Measurements from ENCODE around the gene PTPRO.

PTPRO gene

GRCh38 chr12:15350643-15351042 is 28.3 kb downstream of the PTPRO start:
- DNase-seq (ENCODE audit: low spot score) = no peak

- DNase-seq (ENCODE audit: low spot score) = no peak
Measured at GRCh38 chr12:15355766-15356165, 33.5 kb downstream of the PTPRO start.

- DNase-seq (ENCODE audit: low spot score) = no peak
Measured at GRCh38 chr12:15356951-15357364, 34.6 kb downstream of the PTPRO start.

GRCh38 chr12:15364221-15365160 is 42.2 kb downstream of the PTPRO start:
- no peak for DNase-seq (ENCODE audit: low spot score)

DNA sequence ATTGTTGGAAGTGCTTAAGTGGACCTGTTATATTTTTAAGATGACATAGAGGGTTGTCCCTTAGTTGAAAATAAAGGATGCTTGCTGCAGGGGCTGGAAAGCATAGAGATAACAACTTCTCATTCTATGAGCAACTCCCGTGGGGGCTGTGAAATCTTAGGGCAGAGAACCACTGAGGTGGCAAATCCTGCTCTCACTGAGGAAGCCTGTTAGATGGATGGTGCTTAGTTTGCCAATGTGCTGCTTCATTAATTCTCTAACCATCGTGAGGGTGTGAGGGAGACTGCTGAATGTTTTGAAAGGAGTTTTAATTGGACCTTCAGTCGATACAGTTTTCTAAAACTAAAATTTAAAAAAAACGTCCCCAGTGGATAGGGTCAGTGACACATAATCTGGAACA is 46.5 kb downstream of the PTPRO start:
- no peak for DNase-seq (ENCODE audit: low spot score)

GRCh38 chr12:15372352-15372751 is 50.0 kb downstream of the PTPRO start:
- no peak for DNase-seq (ENCODE audit: low spot score)

DNA sequence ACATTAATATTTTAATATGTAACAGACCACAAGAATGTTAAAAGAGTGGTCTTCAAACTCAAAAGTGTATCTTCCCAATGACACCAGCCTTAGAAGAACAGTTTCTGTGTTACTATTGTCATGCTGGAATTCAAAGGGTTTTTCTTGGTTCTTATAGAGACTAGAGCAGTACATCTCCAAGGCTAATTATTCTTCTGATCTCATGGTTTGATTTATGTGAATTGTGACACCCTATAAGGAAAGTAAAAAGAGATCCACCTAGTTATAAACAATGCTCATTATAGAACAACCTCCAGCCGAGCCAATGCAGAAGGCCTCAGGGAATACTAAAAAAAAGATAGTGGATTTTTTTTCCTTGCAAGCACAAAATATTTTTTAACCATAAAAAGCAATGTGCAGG is 65.5 kb downstream of the PTPRO start:
- no peak for DNase-seq (ENCODE audit: low spot score)

DNA sequence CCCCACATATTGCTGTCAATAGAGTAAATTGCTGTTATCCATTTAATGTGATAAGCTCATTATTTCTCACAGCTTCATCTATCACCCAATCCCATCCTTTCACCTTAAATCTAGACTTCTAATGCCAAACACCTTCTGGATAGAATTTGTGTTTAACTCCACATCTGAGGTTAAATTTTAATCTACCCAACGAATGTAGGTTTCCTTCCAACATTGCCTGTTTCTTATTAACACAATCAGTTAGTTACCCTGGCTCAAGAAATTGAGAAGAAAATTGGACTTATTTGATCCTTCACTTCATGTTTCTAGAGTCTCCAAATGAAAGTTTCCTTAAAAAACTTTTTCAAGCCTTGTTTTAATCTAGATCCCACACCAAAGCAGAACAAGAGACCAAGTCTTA is 67.3 kb downstream of the PTPRO start:
- no peak for DNase-seq (ENCODE audit: low spot score)

GRCh38 chr12:15393037-15393436 is 70.7 kb downstream of the PTPRO start:
- DNase-seq (ENCODE audit: low spot score) = no peak

DNA sequence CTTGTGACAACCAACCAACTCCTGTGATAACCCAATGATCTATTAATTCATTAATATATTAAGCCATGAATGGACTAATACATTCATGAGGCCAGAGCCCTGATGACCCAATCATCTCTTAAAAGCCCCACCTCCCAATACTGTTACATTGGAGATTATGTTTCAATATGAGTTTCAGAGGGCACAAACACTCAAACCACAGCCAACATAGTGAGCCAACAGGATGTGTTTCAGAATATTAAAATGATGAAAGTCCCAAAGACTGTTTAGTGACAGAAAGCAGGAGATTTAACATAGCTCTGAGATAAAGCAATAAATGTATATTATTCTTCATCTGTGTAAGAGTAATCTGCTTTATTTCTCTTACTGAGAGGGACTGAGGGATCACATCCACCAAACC is 71.7 kb downstream of the PTPRO start:
- no peak for DNase-seq (ENCODE audit: low spot score)

DNA sequence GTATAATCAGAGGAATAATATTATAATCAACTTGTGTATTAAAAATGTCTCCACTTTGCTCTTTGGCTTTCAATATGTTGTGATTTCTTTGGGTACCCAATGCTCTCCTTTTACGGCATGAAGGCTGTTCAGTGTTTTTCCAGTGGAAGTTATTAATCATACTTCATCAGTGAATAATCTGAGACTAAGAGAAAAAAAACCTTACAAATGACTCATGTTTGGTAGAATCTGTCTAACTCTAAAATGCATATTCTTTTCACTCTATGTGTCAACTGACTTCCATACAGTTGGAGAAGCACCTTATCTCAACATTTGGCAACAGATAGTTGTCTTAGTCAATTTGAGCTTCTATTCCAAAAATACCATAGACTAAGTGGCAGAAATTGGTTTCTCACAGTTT is 82.2 kb downstream of the PTPRO start:
- no peak for DNase-seq (ENCODE audit: low spot score)

GRCh38 chr12:15405606-15406005 is 83.3 kb downstream of the PTPRO start:
- DNase-seq (ENCODE audit: low spot score) = no peak

DNA sequence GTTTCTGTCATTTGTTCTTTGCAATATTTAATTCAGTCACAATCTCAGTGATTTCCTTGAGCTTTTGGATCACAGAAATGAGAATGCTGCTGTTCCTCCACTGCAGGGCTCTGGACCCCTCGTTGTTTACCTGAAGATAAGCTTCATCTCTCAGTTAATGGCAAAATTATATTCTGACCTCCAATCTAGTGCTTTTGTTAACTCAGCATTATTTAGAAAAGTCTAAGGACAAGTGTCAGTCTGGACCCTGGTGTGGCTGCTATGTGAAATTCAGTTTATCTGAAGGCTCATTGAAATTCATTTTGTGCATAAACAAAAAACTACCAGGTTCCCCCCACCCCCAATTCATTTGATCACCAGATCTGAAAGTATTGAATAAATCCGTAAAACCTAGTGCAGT is 84.7 kb downstream of the PTPRO start:
- no peak for DNase-seq (ENCODE audit: low spot score)

DNA sequence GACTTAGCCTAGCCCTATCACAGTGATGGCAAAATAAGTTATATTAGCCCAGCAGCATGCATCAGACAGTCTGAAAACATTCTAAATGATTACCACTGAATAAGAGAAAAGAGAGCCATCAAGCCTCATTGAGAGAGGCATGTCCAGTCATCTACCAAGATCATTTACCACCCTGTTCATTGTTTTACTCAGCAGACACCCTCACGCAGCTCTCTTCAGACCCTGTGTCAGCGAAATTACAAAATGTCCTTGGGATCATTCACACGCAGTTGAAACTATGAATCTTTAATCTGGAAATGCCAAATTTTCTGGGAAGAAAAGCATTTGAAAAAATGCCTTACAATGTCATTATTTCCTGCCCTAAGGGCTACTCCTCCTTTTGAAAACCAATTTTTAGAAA is 89.5 kb downstream of the PTPRO start:
- no peak for DNase-seq (ENCODE audit: low spot score)

DNA sequence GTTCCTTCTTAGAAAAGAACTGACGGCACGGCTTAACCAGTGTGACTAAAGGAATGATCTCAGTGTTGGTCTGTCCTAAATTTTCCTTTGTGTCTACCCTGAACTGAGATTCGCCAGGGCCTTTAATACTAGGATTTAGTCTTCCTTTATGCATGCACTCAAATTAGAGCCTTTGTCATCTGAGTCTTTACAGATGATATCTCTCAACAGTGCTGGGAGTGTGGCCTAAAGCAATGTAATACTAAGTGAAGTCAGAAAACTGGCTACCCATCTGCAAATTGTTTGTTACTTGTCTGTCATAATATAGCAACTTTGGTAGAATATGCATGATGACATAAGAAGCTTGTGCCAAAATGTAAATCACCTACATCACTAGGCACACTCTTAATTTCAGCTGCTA is 95.4 kb downstream of the PTPRO start:
- DNase-seq (ENCODE audit: low spot score) = no peak

GRCh38 chr12:15423629-15424028 is 101.3 kb downstream of the PTPRO start:
- no peak for DNase-seq (ENCODE audit: low spot score)

- DNase-seq (ENCODE audit: low spot score) = no peak
Measured at GRCh38 chr12:15427913-15428312, 105.6 kb downstream of the PTPRO start.

DNA sequence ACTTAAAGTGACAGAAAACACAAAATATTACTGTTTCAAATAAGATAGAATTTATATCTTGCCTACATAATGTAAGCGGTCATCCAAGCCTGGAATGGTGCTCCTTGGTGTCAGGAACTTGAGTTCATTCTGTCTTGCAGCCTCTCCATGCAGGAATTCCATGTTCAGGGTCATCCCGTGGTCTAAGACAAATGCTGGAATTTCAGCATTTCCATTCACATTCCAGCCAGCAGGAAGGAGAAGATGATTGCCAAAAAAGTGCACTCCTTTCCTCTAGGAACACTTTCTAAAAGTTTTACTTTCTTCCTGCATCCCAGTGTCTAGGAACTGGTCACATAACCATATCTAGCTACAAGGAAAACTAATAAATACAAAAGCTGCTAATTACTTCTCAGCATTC is 106.3 kb downstream of the PTPRO start:
- DNase-seq (ENCODE audit: low spot score) = no peak

- DNase-seq (ENCODE audit: low spot score) = no peak
Measured at GRCh38 chr12:15429262-15429661, 107.0 kb downstream of the PTPRO start.

DNA sequence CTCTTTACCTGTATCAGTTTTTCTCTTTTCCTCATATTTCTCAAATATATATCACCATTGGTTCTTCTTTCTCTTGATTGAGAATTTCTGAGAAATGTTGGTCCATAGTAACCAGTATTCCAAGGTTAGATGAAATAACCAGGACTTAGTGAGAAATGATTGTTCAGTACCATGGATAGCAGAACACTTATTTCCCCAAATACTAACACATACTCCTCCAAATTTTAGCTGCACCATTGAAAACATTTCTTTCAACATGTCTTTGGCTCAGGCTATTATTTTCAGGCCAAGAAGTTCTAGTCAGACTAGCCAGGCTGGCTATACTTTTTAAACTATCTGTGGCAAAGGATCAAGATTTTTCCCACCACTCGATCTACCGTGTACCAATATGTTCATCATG is 113.3 kb downstream of the PTPRO start:
- DNase-seq (ENCODE audit: low spot score) = no peak

- DNase-seq (ENCODE audit: low spot score) = no peak
Measured at GRCh38 chr12:15439459-15439858, 117.2 kb downstream of the PTPRO start.

GRCh38 chr12:15443050-15443449 is 120.7 kb downstream of the PTPRO start:
- DNase-seq (ENCODE audit: low spot score) = no peak

GRCh38 chr12:15443611-15444010 is 121.3 kb downstream of the PTPRO start:
- no peak for DNase-seq (ENCODE audit: low spot score)

DNA sequence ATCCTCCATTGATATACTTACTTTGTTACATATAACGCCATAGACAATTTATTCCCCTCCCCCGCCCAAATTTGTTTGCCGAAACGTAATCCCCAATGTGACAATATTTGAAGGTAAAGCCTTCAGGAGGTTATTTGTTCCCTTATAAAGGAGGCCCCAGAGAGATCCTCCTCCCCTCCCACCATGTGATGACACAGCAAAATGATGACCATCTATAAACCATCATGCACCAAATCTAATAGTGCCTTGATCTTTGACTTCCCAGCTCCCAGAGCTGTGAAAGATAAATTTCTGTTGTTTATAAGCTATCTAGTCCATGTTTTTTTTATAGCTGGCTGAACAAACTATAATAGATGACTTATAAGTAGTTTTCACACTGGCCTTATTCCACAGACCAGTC is 122.2 kb downstream of the PTPRO start:
- no peak for DNase-seq (ENCODE audit: low spot score)

All from cerebellar cortex (tissue), 1 donor.